MM.1S (cell line): ENCODE data around the gene RABGAP1L.
"Not testable (repeated sequence)": the region's sequence is repeated elsewhere in the genome, so short reads cannot be mapped to it uniquely, and the experiment has no call there.

Experiments
- DNase-seq: peaks from one replicate; pipeline ENCODE4 v3.0.0-alpha.2; 2015
- H2AFZ ChIP-seq: fragments of 300-600 bp; sonication (generic); 2 replicates; pipeline ENCODE4 v1.6.0; 2016; ENCODE audit warnings: antibody characterized with exemption, low read length
- H3F3A ChIP-seq: fragments of 300-600 bp; sonication (generic); 2 replicates; pipeline ENCODE4 v1.6.1; 2016; ENCODE audit warnings: mild to moderate bottlenecking, antibody characterized with exemption, low read length, moderate library complexity, mixed read lengths; ENCODE audit not compliant: insufficient read depth
- H3K27ac ChIP-seq: fragments of 300-600 bp; sonication (generic); 2 replicates; pipeline ENCODE4 v1.5.1; 2016; ENCODE audit warnings: mild to moderate bottlenecking, low read length
- H3K27me3 ChIP-seq: fragments of 300-600 bp; sonication (generic); replicated peaks from 2 replicates; pipeline ENCODE4 v1.6.0; 2016; ENCODE audit warnings: low read length; ENCODE audit not compliant: insufficient read depth
- H3K36me3 ChIP-seq: fragments of 300-600 bp; sonication (generic); replicated peaks from 2 replicates; pipeline ENCODE4 v1.6.1; 2016; ENCODE audit warnings: mild to moderate bottlenecking, low read length, mixed read lengths; ENCODE audit not compliant: insufficient read depth
- H3K4me1 ChIP-seq: fragments of 300-600 bp; sonication (generic); 2 replicates; pipeline ENCODE4 v1.6.1; 2016; ENCODE audit warnings: low read length, mixed read lengths
- H3K4me2 ChIP-seq: fragments of 300-600 bp; sonication (generic); 2 replicates; pipeline ENCODE4 v1.6.0; 2016; ENCODE audit warnings: low read depth, low read length
- H3K4me3 ChIP-seq: fragments of 300-600 bp; sonication (generic); 2 replicates; pipeline ENCODE4 v1.5.1; 2016; ENCODE audit warnings: low read length, mixed read lengths
- H3K79me2 ChIP-seq: fragments of 300-600 bp; sonication (generic); 2 replicates; pipeline ENCODE4 v1.6.1; 2016; ENCODE audit warnings: mixed run types, low read length, mixed read lengths
- H3K9ac ChIP-seq: fragments of 300-600 bp; sonication (generic); 2 replicates; pipeline ENCODE4 v1.6.1; 2016; ENCODE audit warnings: low read length, mixed read lengths
- H3K9me2 ChIP-seq: fragments of 300-600 bp; sonication (generic); replicated peaks from 2 replicates; pipeline ENCODE4 v1.6.1; 2016; ENCODE audit warnings: mild to moderate bottlenecking, low read length, mixed read lengths; ENCODE audit not compliant: insufficient read depth
- H3K9me3 ChIP-seq: fragments of 300-600 bp; sonication (generic); replicated peaks from 2 replicates; pipeline ENCODE4 v1.6.1; 2016; ENCODE audit warnings: mild to moderate bottlenecking, low read length, mixed read lengths; ENCODE audit not compliant: insufficient read depth
- H4K20me1 ChIP-seq: fragments of 300-600 bp; sonication (generic); 2 replicates; pipeline ENCODE4 v1.6.1; 2016; ENCODE audit warnings: mild to moderate bottlenecking, low read length, moderate library complexity, mixed read lengths; ENCODE audit not compliant: insufficient read depth
- EZH2 ChIP-seq: fragments of 300-600 bp; sonication (generic); optimal IDR thresholded peaks from 2 replicates; pipeline ENCODE3; 2017; ENCODE audit warnings: low read depth, mild to moderate bottlenecking, antibody characterized with exemption, low read length, mixed read lengths
- EZH2phosphoT487 ChIP-seq: fragments of 300-600 bp; sonication (generic); IDR thresholded peaks from 2 replicates; pipeline ENCODE4 v1.6.1; 2018; ENCODE audit warnings: antibody characterized with exemption, low read length
- TF ChIP-seq, protein P1 (sequence below): fragments of 300-600 bp; sonication (generic); IDR thresholded peaks from 2 replicates; pipeline ENCODE4 v1.5.1; 2016; ENCODE audit warnings: antibody characterized with exemption, low read length, mixed read lengths

Gene RABGAP1L

DNA sequence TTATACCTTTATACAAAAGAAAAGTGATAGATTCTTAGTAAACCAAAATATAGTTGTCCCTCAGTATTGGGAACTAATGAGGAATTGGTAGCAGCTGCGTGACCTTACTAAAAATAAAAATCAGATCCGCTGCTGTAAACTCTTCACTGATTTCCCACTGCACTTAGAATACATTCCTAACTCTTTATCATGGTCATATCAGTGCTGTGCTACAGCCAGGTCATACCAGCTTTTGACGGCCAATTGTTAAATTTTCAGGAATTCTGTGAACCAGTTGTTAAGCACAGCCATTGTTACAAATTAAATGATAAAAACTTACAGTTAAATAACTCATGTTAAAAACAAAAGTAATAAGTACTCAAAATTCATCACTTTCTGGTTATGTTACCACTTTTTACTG lies 533.8 kb downstream of the RABGAP1L start:
- no peaks in the 10 kb centered on the region for H3K4me1 ChIP-seq
- H4K20me1 ChIP-seq: no peaks in the 10 kb centered on the region
- no peaks in the 10 kb centered on the region for H3K36me3 ChIP-seq
- no peak overlapping the region for H2AFZ ChIP-seq
- H3K9me3 ChIP-seq: no peaks in the 10 kb centered on the region
- no peaks in the 10 kb centered on the region for H3K27me3 ChIP-seq
- no peak overlapping the region for H3K4me2 ChIP-seq
- H3K4me3 ChIP-seq: no peak overlapping the region
- H3K9me2 ChIP-seq: no peaks in the 10 kb centered on the region
- H3F3A ChIP-seq: no peaks in the 10 kb centered on the region
- H3K9ac ChIP-seq: no peak overlapping the region
- DNase-seq: no peak
- no peak overlapping the region for H3K27ac ChIP-seq
- TF ChIP-seq EZH2phosphoT487 (no peak), EZH2 (no peak)
- TF ChIP-seq, protein P1, sequence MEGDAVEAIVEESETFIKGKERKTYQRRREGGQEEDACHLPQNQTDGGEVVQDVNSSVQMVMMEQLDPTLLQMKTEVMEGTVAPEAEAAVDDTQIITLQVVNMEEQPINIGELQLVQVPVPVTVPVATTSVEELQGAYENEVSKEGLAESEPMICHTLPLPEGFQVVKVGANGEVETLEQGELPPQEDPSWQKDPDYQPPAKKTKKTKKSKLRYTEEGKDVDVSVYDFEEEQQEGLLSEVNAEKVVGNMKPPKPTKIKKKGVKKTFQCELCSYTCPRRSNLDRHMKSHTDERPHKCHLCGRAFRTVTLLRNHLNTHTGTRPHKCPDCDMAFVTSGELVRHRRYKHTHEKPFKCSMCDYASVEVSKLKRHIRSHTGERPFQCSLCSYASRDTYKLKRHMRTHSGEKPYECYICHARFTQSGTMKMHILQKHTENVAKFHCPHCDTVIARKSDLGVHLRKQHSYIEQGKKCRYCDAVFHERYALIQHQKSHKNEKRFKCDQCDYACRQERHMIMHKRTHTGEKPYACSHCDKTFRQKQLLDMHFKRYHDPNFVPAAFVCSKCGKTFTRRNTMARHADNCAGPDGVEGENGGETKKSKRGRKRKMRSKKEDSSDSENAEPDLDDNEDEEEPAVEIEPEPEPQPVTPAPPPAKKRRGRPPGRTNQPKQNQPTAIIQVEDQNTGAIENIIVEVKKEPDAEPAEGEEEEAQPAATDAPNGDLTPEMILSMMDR: no peak
- no peaks in the 10 kb centered on the region for H3K79me2 ChIP-seq

DNA sequence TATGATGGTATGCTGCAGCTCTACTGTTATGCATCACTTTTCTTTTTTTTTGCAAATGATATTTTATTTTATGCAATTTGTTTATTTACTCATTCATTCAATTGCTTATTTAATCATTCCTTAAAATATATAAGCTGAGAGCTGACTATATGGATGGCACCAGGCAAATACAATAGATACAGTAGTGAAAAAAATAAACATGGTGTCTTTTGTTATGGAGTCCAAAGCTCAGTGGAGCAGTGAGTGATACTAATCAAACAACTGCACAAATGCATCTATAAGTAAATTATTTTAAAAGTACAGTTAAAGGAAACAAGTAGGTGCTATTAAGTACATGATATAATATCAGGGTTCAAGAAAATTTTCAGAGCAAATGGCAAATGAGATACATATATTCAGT lies 534.2 kb downstream of the RABGAP1L start:
- H3K9me3 ChIP-seq, H3K4me1 ChIP-seq, H3K36me3 ChIP-seq, H2AFZ ChIP-seq, H3F3A ChIP-seq, H3K27ac ChIP-seq, H4K20me1 ChIP-seq, H3K27me3 ChIP-seq, H3K4me3 ChIP-seq, H3K9me2 ChIP-seq, H3K4me2 ChIP-seq, DNase-seq, H3K79me2 ChIP-seq, H3K9ac ChIP-seq: not testable (repeated sequence)

DNA sequence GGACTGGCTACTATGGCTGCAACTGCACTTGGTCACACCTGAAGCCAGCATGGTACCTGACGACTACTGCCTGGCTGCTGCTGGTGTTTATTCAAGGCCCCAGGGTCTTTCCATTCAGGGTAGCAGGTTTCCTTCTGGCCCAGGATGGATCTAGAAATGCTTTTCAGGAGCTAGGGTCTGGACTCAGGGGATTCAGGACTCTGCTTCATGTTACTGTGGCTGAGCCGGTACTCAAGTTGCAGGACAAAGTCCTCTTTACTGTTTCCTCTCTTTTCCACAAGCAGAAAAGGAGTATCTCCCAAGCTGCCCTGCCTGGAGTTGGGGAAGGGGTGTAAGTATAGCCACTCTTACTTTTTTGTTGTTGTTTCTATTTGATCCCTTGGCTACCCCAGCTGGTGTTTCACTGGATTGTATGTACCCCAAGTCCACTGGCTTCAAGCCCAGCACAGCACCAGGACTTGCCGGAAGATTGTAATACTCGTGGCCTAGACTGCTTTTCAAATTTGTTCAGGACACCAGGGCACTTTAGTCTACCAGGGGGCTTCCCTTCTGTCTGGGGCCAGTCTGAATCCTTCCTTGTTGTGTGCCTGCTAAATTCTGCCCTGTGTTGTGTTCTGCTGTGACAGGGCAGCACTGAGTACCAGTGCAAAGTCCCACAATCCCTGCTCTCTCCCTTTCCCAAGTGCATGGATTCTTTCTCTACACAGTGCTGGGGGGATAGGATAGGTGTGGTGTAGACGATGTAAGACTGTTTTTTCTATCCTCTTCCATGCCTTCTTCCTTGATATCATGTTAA lies 536.9 kb downstream of the RABGAP1L start:
- H3K79me2 ChIP-seq: no peaks in the 10 kb centered on the region
- H3K9me3 ChIP-seq: no peaks in the 10 kb centered on the region
- no peak overlapping the region for H3K9ac ChIP-seq
- no peaks in the 10 kb centered on the region for H3K27me3 ChIP-seq
- DNase-seq: no peak
- no peak overlapping the region for H3K27ac ChIP-seq
- TF ChIP-seq EZH2 (no peak), EZH2phosphoT487 (no peak)
- TF ChIP-seq, protein P1: no peak
- no peak overlapping the region for H3K4me3 ChIP-seq
- no peaks in the 10 kb centered on the region for H3K36me3 ChIP-seq
- no peaks in the 10 kb centered on the region for H4K20me1 ChIP-seq
- H3K4me1 ChIP-seq: no peaks in the 10 kb centered on the region
- H3K4me2 ChIP-seq: no peak overlapping the region
- no peaks in the 10 kb centered on the region for H3K9me2 ChIP-seq
- no peak overlapping the region for H2AFZ ChIP-seq
- H3F3A ChIP-seq: no peaks in the 10 kb centered on the region

DNA sequence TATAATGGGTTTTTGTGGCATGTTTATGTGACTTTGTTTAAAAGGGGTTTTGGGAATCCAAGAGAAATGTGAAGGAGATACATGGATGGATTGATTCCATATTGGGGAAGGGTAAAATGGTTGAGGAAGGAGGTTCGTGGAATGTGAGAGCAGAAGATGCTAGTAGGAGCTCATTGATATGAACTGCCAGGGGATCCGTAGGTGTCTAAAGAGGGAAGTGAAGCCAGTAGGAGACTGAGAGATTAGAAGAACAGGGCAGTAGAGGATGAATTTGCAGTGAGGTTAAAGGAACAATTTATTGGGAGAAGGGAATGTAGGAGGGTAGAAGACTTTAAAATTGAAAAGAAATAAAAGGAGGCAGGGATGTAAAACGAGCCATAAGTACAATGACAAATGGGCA lies 541.0 kb downstream of the RABGAP1L start:
- Histone ChIP-seq H3K27ac (no peak overlapping the region), H3K79me2 (no peaks in the 10 kb centered on the region), H3F3A (no peaks in the 10 kb centered on the region), H3K4me3 (no peak overlapping the region), H3K27me3 (no peaks in the 10 kb centered on the region), H3K4me2 (no peak overlapping the region), H2AFZ (no peak overlapping the region), H3K9me2 (no peaks in the 10 kb centered on the region), H4K20me1 (no peaks in the 10 kb centered on the region), H3K9me3 (no peaks in the 10 kb centered on the region), H3K9ac (no peak overlapping the region), H3K4me1 (no peaks in the 10 kb centered on the region), H3K36me3 (no peaks in the 10 kb centered on the region)
- no peak for DNase-seq
- TF ChIP-seq, protein P1: no peak
- TF ChIP-seq EZH2: no peak
- no peak for TF ChIP-seq EZH2phosphoT487
